CD4-positive, alpha-beta T cell (primary cell): Measurements from ENCODE around the gene DNAJA1. TPM values are rescaled to one million over a fixed set of nuclear protein-coding genes. Genes with fewer than 3 reads are reported as not detected.

Experiments
- ATAC-seq: fragments of 200-7000 bp; cut with Tn5 transposase; one replicate; pipeline ENCODE4 v1.10.0; 2022; ENCODE audit warnings: mild to moderate bottlenecking; ENCODE audit not compliant: poor library complexity
- CTCF ChIA-PET: fragments of 350-600 bp; sonication (Branson Sonifier 250); formaldehyde crosslinking; loops from one replicate; lab custom pipeline; 2021; ENCODE audit warnings: antibody characterized with exemption, inconsistent platforms; lab: Charles Lee
- POLR2A ChIA-PET: fragments of 350-600 bp; sonication (Branson Sonifier 250); formaldehyde crosslinking; loops from one replicate; lab custom pipeline; 2021; ENCODE audit warnings: antibody characterized with exemption, inconsistent platforms; lab: Charles Lee
- DNase-seq, 14 experiments: peaks; one replicate each; pipeline ENCODE4 v3.0.0-alpha.2; 2013 to 2020; ENCODE audit warnings: mixed read lengths in 2 of 14
- H3K27ac ChIP-seq, 2 donors: one replicate each; pipeline versions ENCODE4 v1.5.1 to v1.7.0; 2013; ENCODE audit warnings: low read length in 2 of 2, low read depth in 1 of 2, mild to moderate bottlenecking in 1 of 2
- H3K27me3 ChIP-seq, 2 experiments: 1 replicate in 1 of 2; 2 replicates in 1 of 2; pipeline versions ENCODE4 v1.6.1 to v1.7.0; 2013; ENCODE audit warnings: low read length in 2 of 2, control low read depth in 1 of 2, mild to moderate bottlenecking in 1 of 2, moderate library complexity in 1 of 2; ENCODE audit not compliant: insufficient read depth in 2 of 2, control insufficient read depth in 1 of 2
- H3K36me3 ChIP-seq: one replicate; pipeline ENCODE4 v1.6.1; 2013; ENCODE audit warnings: low read length, control low read depth; ENCODE audit not compliant: insufficient read depth
- H3K4me1 ChIP-seq: one replicate; pipeline ENCODE4 v1.6.1; 2013; ENCODE audit warnings: low read length, control low read depth; ENCODE audit not compliant: insufficient read depth
- H3K4me3 ChIP-seq: one replicate; pipeline ENCODE4 v1.5.1; 2013; ENCODE audit warnings: mild to moderate bottlenecking, low read length, moderate library complexity
- H3K9me3 ChIP-seq, 2 experiments: 1 replicate in 1 of 2; 2 replicates in 1 of 2; pipeline versions ENCODE4 v1.6.1 to v1.7.0; 2013; ENCODE audit warnings: low read length in 2 of 2, mild to moderate bottlenecking in 2 of 2, control low read depth in 1 of 2, moderate library complexity in 1 of 2; ENCODE audit not compliant: control insufficient read depth in 1 of 2, insufficient read depth in 1 of 2
- H3K27ac Mint-ChIP-seq: one replicate; pipeline ENCODE4 v1.8.0; 2020; ENCODE audit warnings: mixed read lengths
- H3K27me3 Mint-ChIP-seq: one replicate; pipeline ENCODE4 v1.8.0; 2021; ENCODE audit warnings: mixed read lengths
- H3K36me3 Mint-ChIP-seq: one replicate; pipeline ENCODE4 v1.8.0; 2021; ENCODE audit warnings: low read depth, mixed read lengths
- H3K4me1 Mint-ChIP-seq: one replicate; pipeline ENCODE4 v1.8.0; 2021; ENCODE audit warnings: low read depth, mixed read lengths
- H3K4me3 Mint-ChIP-seq: one replicate; pipeline ENCODE4 v1.8.0; 2020; ENCODE audit warnings: mild to moderate bottlenecking, mixed read lengths
- H3K9me3 Mint-ChIP-seq: one replicate; pipeline ENCODE4 v1.8.0; 2020; ENCODE audit warnings: mixed read lengths
- intact Hi-C, 2 experiments: fragments of 100-400 bp; cut with DNase I in 1 of 2; cut with micrococcal nuclease in 1 of 2; formaldehyde crosslinking; loops; one replicate each; pipeline versions ENCODE4 v1.15.1 to v1.9.0; 2023 to 2025; cut with DNase I, micrococcal nuclease
- total RNA-seq, 174 experiments: library from RNA in 2 of 174; stranded (reverse) in 2 of 174; gene quantifications; one replicate each; pipeline ENCODE4 v1.2.3 and lab custom pipeline; 2021 to 2026
- TF ChIP-seq, protein P1 (sequence below): fragments of 200-600 bp; IDR thresholded peaks from one replicate; pipeline ENCODE4 v1.8.0; 2022; ENCODE audit warnings: antibody characterized with exemption, mild to moderate bottlenecking

The DNAJA1 gene
- total RNA-seq, 2 experiments from 2014 or later, result 150 to 156 TPM

DNA sequence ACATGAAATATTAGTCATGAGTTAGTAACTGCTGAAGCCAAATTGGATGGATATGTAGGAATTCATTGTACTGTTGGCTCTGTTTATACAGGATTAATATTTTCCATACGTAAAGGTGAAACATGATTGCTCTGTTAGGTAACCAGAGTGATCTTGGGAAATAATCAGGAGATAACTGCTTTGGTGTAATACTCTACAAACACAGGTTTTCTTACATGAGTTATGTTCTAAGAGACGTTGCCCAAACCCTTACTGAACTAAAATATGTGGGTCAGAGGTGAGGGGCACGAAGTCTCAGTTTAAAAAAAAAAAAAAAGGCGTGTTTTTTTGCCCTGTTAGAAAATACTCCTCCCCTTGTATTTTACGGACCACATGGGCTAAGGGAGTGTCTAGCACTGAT lies 7.8 kb downstream of the DNAJA1 start:
- H3K4me3 Mint-ChIP-seq, result no peak overlapping the region
- DNase-seq, result no peak
- no peak overlapping the region for H3K4me3 ChIP-seq
- H3K27me3 ChIP-seq, result no peaks in the 10 kb centered on the region
- no peak for ATAC-seq
- H3K27ac ChIP-seq, result no peak overlapping the region
- peaks cover 100% of the 10 kb centered on the region for H3K36me3 ChIP-seq
- H3K9me3 Mint-ChIP-seq, result no peaks in the 10 kb centered on the region
- peaks cover 63% of the 10 kb centered on the region for H3K4me1 Mint-ChIP-seq
- H3K27me3 Mint-ChIP-seq, result no peaks in the 10 kb centered on the region
- H3K27ac Mint-ChIP-seq, result no peak overlapping the region
- TF ChIP-seq, protein P1, sequence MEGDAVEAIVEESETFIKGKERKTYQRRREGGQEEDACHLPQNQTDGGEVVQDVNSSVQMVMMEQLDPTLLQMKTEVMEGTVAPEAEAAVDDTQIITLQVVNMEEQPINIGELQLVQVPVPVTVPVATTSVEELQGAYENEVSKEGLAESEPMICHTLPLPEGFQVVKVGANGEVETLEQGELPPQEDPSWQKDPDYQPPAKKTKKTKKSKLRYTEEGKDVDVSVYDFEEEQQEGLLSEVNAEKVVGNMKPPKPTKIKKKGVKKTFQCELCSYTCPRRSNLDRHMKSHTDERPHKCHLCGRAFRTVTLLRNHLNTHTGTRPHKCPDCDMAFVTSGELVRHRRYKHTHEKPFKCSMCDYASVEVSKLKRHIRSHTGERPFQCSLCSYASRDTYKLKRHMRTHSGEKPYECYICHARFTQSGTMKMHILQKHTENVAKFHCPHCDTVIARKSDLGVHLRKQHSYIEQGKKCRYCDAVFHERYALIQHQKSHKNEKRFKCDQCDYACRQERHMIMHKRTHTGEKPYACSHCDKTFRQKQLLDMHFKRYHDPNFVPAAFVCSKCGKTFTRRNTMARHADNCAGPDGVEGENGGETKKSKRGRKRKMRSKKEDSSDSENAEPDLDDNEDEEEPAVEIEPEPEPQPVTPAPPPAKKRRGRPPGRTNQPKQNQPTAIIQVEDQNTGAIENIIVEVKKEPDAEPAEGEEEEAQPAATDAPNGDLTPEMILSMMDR, result no peak
- intact Hi-C loops, result no loop called here
- H3K4me1 ChIP-seq, result peaks cover 5% of the 10 kb centered on the region
- POLR2A ChIA-PET, result no interaction called here
- CTCF ChIA-PET, result no interaction called here
- H3K9me3 ChIP-seq, result no peaks in the 10 kb centered on the region
- peaks cover 99% of the 10 kb centered on the region for H3K36me3 Mint-ChIP-seq

DNA sequence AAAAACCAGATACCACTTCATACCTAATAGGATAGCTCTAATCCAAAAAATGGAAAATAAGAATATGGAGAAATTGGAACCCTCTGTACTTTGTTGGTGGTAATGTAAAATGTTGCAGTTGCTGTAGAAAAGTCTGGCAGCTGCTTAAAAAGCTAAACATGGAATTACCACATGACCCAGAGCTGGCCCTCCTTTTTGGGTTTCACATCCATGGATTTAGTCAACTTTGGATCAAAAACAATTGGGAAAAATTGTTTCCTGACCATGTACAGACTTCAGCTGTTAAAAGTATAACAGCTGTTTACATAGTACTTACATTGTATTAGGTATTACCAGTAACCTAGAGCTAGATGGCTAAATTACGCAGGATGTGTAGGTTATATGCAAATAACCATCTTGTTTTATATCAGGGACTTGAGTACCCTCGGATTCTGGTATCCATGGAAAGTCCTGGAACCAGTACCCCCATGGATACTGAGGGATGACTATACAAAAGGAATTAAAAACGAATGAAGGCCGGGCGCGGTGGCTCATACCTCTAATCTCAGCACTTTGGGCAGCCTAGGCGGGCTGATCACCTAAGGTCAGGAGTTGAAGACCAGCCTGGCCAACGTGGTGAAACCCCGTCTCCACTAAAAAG lies 15.8 kb downstream of the DNAJA1 start:
- Histone ChIP-seq H3K36me3 (peaks cover 58% of the 10 kb centered on the region), H3K27me3 (no peaks in the 10 kb centered on the region), H3K9me3 (no peaks in the 10 kb centered on the region), H3K27ac (no peak overlapping the region), H3K4me3 (no peak overlapping the region), H3K4me1 (peaks cover 15% of the 10 kb centered on the region)
- POLR2A ChIA-PET, result interaction anchor here (0.8 kb wide), 1 partner anchor 13 kb away, joined by 3 read pairs; no protein-coding TSS in a partner anchor
- no peak for ATAC-seq
- CTCF ChIA-PET, result no interaction called here
- Mint-ChIP-seq H3K9me3 (no peaks in the 10 kb centered on the region), H3K27me3 (no peaks in the 10 kb centered on the region), H3K27ac (no peak overlapping the region), H3K4me1 (peaks cover 31% of the 10 kb centered on the region), H3K4me3 (no peak overlapping the region), H3K36me3 (peaks cover 57% of the 10 kb centered on the region)
- TF ChIP-seq, protein P1, result no peak
- DNase-seq, result no peak
- intact Hi-C loops, result loop anchor here in 1 of 2 experiments (5.0 kb wide), 1 partner anchor 36 kb away; the partner anchor contains the start of gene SMU1

DNA sequence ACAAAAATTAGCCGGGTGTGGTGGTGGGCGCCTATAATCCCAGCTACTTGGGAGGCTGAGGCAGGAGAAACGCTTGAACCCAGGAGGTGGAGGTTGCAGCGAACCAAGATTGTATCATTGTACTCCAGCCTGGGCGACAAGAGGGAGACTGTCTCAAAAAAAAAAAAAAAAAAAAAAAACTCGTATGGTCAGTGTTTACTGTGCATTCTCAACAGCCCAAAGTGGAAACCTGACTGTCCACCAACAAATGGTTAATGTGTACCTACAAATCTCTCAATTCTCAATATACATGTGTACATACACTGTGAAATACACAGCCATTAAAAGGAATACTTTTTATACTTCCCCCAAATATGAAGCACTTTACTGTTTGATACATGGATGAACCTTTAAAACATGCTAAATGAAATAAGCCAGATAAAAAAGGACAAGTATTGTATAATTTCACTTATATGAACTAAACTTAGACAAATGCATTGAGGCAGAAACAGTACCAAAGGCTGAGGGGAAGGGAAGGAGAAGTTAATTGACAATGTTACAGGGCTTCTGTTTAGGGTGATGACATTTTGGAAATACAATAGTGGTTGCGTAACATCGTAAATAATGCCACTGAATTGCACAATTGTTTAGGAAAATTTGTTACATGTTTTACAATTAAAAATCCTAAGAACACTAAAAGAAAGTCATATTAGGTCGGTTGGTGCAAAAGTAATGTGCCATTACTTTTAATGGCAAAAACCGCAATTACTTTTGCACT lies 16.5 kb downstream of the DNAJA1 start:
- peaks cover 27% of the 10 kb centered on the region for H3K4me1 Mint-ChIP-seq
- TF ChIP-seq, protein P1, result no peak
- no peaks in the 10 kb centered on the region for H3K9me3 Mint-ChIP-seq
- no peak overlapping the region for H3K27ac ChIP-seq
- peaks cover 56% of the 10 kb centered on the region for H3K36me3 Mint-ChIP-seq
- H3K27me3 ChIP-seq, result no peaks in the 10 kb centered on the region
- no peak overlapping the region for H3K4me3 Mint-ChIP-seq
- DNase-seq (peak in 2 of 14 experiments; percentile 39 to 41), ATAC-seq (no peak)
- POLR2A ChIA-PET, result interaction anchor here (1.0 to 3.6 kb wide), 2 partner anchors 13 to 16 kb away, joined by 3 to 16 read pairs; partner anchors contain the start of gene DNAJA1
- no peaks in the 10 kb centered on the region for H3K27me3 Mint-ChIP-seq
- H3K4me3 ChIP-seq, result no peak overlapping the region
- peak overlapping the region; percentile 1 for H3K27ac Mint-ChIP-seq
- peaks cover 55% of the 10 kb centered on the region for H3K36me3 ChIP-seq
- no peaks in the 10 kb centered on the region for H3K9me3 ChIP-seq
- peaks cover 15% of the 10 kb centered on the region for H3K4me1 ChIP-seq
- CTCF ChIA-PET, result no interaction called here
- intact Hi-C loops, result loop anchor here in 1 of 2 experiments (5.0 kb wide), 1 partner anchor 36 kb away; the partner anchor contains the start of gene SMU1
